HEK293T (cell line): ENCODE data around the gene DLK1.

Source experiments
- ARNT ChIP-seq: fragments of 450-650 bp; IDR thresholded peaks from 2 replicates; pipeline ENCODE4 v1.6.1; 2017; ENCODE audit warnings: mild to moderate bottlenecking
- BHLHE40 ChIP-seq: fragments of 450-650 bp; IDR thresholded peaks from 2 replicates; pipeline ENCODE4 v1.6.1; 2016; ENCODE audit warnings: mild to moderate bottlenecking, moderate library complexity, borderline replicate concordance
- ELF4 ChIP-seq: fragments of 450-650 bp; IDR thresholded peaks from 2 replicates; pipeline ENCODE4 v1.6.1; 2017; ENCODE audit warnings: antibody characterized with exemption
- FOXA1 ChIP-seq: fragments of 450-650 bp; IDR thresholded peaks from 2 replicates; pipeline ENCODE4 v1.6.1; 2016; ENCODE audit warnings: mild to moderate bottlenecking
- FOXM1 ChIP-seq: fragments of 450-650 bp; IDR thresholded peaks from 2 replicates; pipeline ENCODE4 v1.6.1; 2017; ENCODE audit warnings: mild to moderate bottlenecking, borderline replicate concordance
- L3MBTL2 ChIP-seq: fragments of 450-650 bp; conservative IDR thresholded peaks from 2 replicates; pipeline ENCODE4 v1.6.1; 2016; ENCODE audit warnings: mild to moderate bottlenecking
- NFRKB ChIP-seq: fragments of 450-650 bp; IDR thresholded peaks from 2 replicates; pipeline ENCODE4 v1.6.1; 2016; ENCODE audit warnings: mild to moderate bottlenecking, moderate library complexity
- PKNOX1 ChIP-seq: fragments of 450-650 bp; IDR thresholded peaks from 2 replicates; pipeline ENCODE4 v1.6.1; 2016
- SP1 ChIP-seq: fragments of 450-650 bp; IDR thresholded peaks from 2 replicates; pipeline ENCODE4 v1.6.1; 2017
- SUZ12 ChIP-seq: fragments of 450-650 bp; IDR thresholded peaks from 2 replicates; pipeline ENCODE4 v1.6.1; 2016; ENCODE audit warnings: mild to moderate bottlenecking
- TARDBP ChIP-seq: fragments of 450-650 bp; IDR thresholded peaks from 2 replicates; pipeline ENCODE4 v1.6.1; 2016
- ZNF384 ChIP-seq: fragments of 450-650 bp; IDR thresholded peaks from 2 replicates; pipeline ENCODE4 v1.6.1; 2016

GRCh38 chr14:100726550-100727085 is at the start of gene DLK1:
- TF ChIP-seq FOXA1, result no peak
- no peak for TF ChIP-seq TARDBP
- TF ChIP-seq SUZ12, result no peak
- no peak for TF ChIP-seq ELF4
- no peak for TF ChIP-seq L3MBTL2
- TF ChIP-seq SP1, result no peak
- no peak for TF ChIP-seq PKNOX1
- no peak for TF ChIP-seq BHLHE40
- no peak for TF ChIP-seq ZNF384
- TF ChIP-seq FOXM1, result no peak
- TF ChIP-seq ARNT, result no peak
- no peak for TF ChIP-seq NFRKB
